Breast epithelium (tissue), 3 donors: ENCODE results near the gene IFI16.

ENCODE experiments used
- POLR2A ChIP-seq: fragments of 450-650 bp; IDR thresholded peaks from one replicate; pipeline ENCODE4 v1.6.1; 2016; ENCODE audit warnings: antibody characterized with exemption, mild to moderate bottlenecking, moderate library complexity
- POLR2AphosphoS5 ChIP-seq, 3 donors: sonication (generic); formaldehyde crosslinking; IDR thresholded peaks; one replicate each; pipeline ENCODE4 v1.6.1; 2017; ENCODE audit warnings: antibody characterized with exemption in 3 of 3
- TF ChIP-seq, protein P1 (sequence below), 3 donors: fragments of 450-650 bp; IDR thresholded peaks; one replicate each; pipeline ENCODE4 v1.5.1; 2016 to 2017; ENCODE audit warnings: antibody characterized with exemption in 3 of 3, mild to moderate bottlenecking in 3 of 3, moderate library complexity in 3 of 3

- TF ChIP-seq, protein P1, sequence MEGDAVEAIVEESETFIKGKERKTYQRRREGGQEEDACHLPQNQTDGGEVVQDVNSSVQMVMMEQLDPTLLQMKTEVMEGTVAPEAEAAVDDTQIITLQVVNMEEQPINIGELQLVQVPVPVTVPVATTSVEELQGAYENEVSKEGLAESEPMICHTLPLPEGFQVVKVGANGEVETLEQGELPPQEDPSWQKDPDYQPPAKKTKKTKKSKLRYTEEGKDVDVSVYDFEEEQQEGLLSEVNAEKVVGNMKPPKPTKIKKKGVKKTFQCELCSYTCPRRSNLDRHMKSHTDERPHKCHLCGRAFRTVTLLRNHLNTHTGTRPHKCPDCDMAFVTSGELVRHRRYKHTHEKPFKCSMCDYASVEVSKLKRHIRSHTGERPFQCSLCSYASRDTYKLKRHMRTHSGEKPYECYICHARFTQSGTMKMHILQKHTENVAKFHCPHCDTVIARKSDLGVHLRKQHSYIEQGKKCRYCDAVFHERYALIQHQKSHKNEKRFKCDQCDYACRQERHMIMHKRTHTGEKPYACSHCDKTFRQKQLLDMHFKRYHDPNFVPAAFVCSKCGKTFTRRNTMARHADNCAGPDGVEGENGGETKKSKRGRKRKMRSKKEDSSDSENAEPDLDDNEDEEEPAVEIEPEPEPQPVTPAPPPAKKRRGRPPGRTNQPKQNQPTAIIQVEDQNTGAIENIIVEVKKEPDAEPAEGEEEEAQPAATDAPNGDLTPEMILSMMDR (IDR thresholded peaks at IDR 0.05) = no peak
- TF ChIP-seq POLR2A (no peak), POLR2AphosphoS5 (IDR thresholded peaks at IDR 0.05) (no peak)
Observed at GRCh38 chr1:158992787-158993312, 16.9 kb upstream of the IFI16 start.
